Naive B cell (primary cell): ENCODE results near the gene ARSG. TPM values are rescaled to one million over a fixed set of nuclear protein-coding genes. Genes with fewer than 3 reads are reported as not detected.

Experiments used
- ATAC-seq, 2 donors: fragments of 150-1000 bp; cut with Tn5 transposase; 2 replicates each; pipeline ENCODE4 v1.10.0; 2021; ENCODE audit warnings: low read depth in 2 of 2, mild to moderate bottlenecking in 2 of 2, moderate library complexity in 2 of 2
- DNase-seq: peaks from one replicate; pipeline ENCODE4 v3.0.0; 2022
- H3K27ac Mint-ChIP-seq, 6 donors: one replicate each; pipeline ENCODE4 v1.8.0; 2020 to 2022; ENCODE audit warnings: mild to moderate bottlenecking in 6 of 6, mixed read lengths in 6 of 6, moderate library complexity in 5 of 6, inconsistent platforms in 2 of 6
- H3K27me3 Mint-ChIP-seq, 3 donors: one replicate each; pipeline ENCODE4 v1.8.0; 2021 to 2022; ENCODE audit warnings: mixed read lengths in 3 of 3, mild to moderate bottlenecking in 1 of 3
- H3K36me3 Mint-ChIP-seq, 2 donors: one replicate each; pipeline ENCODE4 v1.8.0; 2020 to 2022; ENCODE audit warnings: mixed read lengths in 2 of 2, inconsistent platforms in 1 of 2, mild to moderate bottlenecking in 1 of 2
- H3K4me1 Mint-ChIP-seq, 3 donors: one replicate each; pipeline ENCODE4 v1.8.0; 2020 to 2022; ENCODE audit warnings: mixed read lengths in 3 of 3, inconsistent platforms in 1 of 3, mild to moderate bottlenecking in 1 of 3, moderate library complexity in 1 of 3
- H3K4me3 Mint-ChIP-seq, 8 donors: one replicate each; pipeline ENCODE4 v1.8.0; 2020 to 2022; ENCODE audit warnings: mild to moderate bottlenecking in 8 of 8, mixed read lengths in 8 of 8, moderate library complexity in 8 of 8, inconsistent platforms in 2 of 8
- H3K9me3 Mint-ChIP-seq, 7 donors: one replicate each; pipeline ENCODE4 v1.8.0; 2020 to 2022; ENCODE audit warnings: mixed read lengths in 7 of 7, mild to moderate bottlenecking in 5 of 7, inconsistent platforms in 2 of 7, moderate library complexity in 1 of 7
- polyA plus RNA-seq, 6 donors: library from polyadenylated mRNA; unstranded; fragments of 300-500 nt; fragmentation: Illumina TruSeq; gene quantifications; one replicate each; pipeline ENCODE4 v1.2.3, GENCODE V29; 2021; ENCODE audit warnings: low read depth in 6 of 6

Gene ARSG
- polyA plus RNA-seq, 6 donors from 2014 or later = 3.4 to 5.8 (median 4.7) TPM

- Mint-ChIP-seq H3K27ac (peak overlapping the region in 5 of 6 donors; percentile 69 to 96 (median 77)), H3K9me3 (no peaks in the 10 kb centered on the region), H3K27me3 (no peaks in the 10 kb centered on the region), H3K4me1 (peaks cover 37 to 54% (median 50%) of the 10 kb centered on the region in 3 donors), H3K4me3 (peak overlapping the region in 3 of 8 donors; percentile 4 to 51 (median 26)), H3K36me3 (no peaks in the 10 kb centered on the region)
- ATAC-seq (peak in 1 of 2 donors; percentile 15), DNase-seq (no peak)
Measured at GRCh38 chr17:68441070-68441770, 149.9 kb downstream of the ARSG start.

- Mint-ChIP-seq H3K4me3 (no peak overlapping the region), H3K9me3 (no peaks in the 10 kb centered on the region), H3K36me3 (no peaks in the 10 kb centered on the region), H3K27ac (no peak overlapping the region), H3K4me1 (peaks cover 22 to 27% (median 25%) of the 10 kb centered on the region in 3 donors), H3K27me3 (no peaks in the 10 kb centered on the region)
- ATAC-seq (no peak), DNase-seq (no peak)
Measured at GRCh38 chr17:68443972-68444464, 152.7 kb downstream of the ARSG start.

GRCh38 chr17:68445671-68446070 is 154.4 kb downstream of the ARSG start:
- H3K9me3 Mint-ChIP-seq = no peaks in the 10 kb centered on the region
- H3K36me3 Mint-ChIP-seq = no peaks in the 10 kb centered on the region
- H3K4me1 Mint-ChIP-seq = peaks cover 10 to 12% (median 11%) of the 10 kb centered on the region in 3 donors
- no peaks in the 10 kb centered on the region for H3K27me3 Mint-ChIP-seq
- no peak for DNase-seq
- no peak overlapping the region for H3K4me3 Mint-ChIP-seq
- no peak for ATAC-seq
- peak overlapping the region in 2 of 6 donors; percentile 24 to 92 for H3K27ac Mint-ChIP-seq

- ATAC-seq = no peak
- DNase-seq = no peak
- H3K9me3 Mint-ChIP-seq = no peaks in the 10 kb centered on the region
- peaks cover 1 to 2% (median 1%) of the 10 kb centered on the region in 3 donors for H3K4me1 Mint-ChIP-seq
- peak overlapping the region in 1 of 6 donors; percentile 26 for H3K27ac Mint-ChIP-seq
- no peaks in the 10 kb centered on the region for H3K27me3 Mint-ChIP-seq
- peak overlapping the region in 1 of 8 donors; percentile 60 for H3K4me3 Mint-ChIP-seq
- H3K36me3 Mint-ChIP-seq = no peaks in the 10 kb centered on the region
Measured at GRCh38 chr17:68446626-68447041, 155.3 kb downstream of the ARSG start.

GRCh38 chr17:68449021-68449739 is 157.9 kb downstream of the ARSG start:
- Mint-ChIP-seq H3K4me3 (no peak overlapping the region), H3K27ac (no peak overlapping the region), H3K4me1 (no peaks in the 10 kb centered on the region), H3K27me3 (no peaks in the 10 kb centered on the region), H3K36me3 (no peaks in the 10 kb centered on the region), H3K9me3 (no peaks in the 10 kb centered on the region)
- no peak for DNase-seq
- ATAC-seq = no peak

GRCh38 chr17:68450391-68450790 is 159.1 kb downstream of the ARSG start:
- H3K9me3 Mint-ChIP-seq = no peaks in the 10 kb centered on the region
- H3K27ac Mint-ChIP-seq = no peak overlapping the region
- no peak for ATAC-seq
- no peak for DNase-seq
- H3K27me3 Mint-ChIP-seq = no peaks in the 10 kb centered on the region
- no peak overlapping the region for H3K4me3 Mint-ChIP-seq
- no peaks in the 10 kb centered on the region for H3K36me3 Mint-ChIP-seq
- H3K4me1 Mint-ChIP-seq = no peaks in the 10 kb centered on the region

- Mint-ChIP-seq H3K27me3 (no peaks in the 10 kb centered on the region), H3K36me3 (no peaks in the 10 kb centered on the region), H3K9me3 (no peaks in the 10 kb centered on the region), H3K27ac (no peak overlapping the region), H3K4me3 (no peak overlapping the region), H3K4me1 (no peaks in the 10 kb centered on the region)
- no peak for ATAC-seq
- DNase-seq = no peak
Measured at GRCh38 chr17:68450801-68451200, 159.5 kb downstream of the ARSG start.

- Mint-ChIP-seq H3K27me3 (no peaks in the 10 kb centered on the region), H3K27ac (no peak overlapping the region), H3K36me3 (no peaks in the 10 kb centered on the region), H3K4me1 (peaks cover 2 to 8% (median 3%) of the 10 kb centered on the region in 3 donors), H3K9me3 (no peaks in the 10 kb centered on the region), H3K4me3 (no peak overlapping the region)
- no peak for ATAC-seq
- DNase-seq = no peak
Measured at GRCh38 chr17:68451670-68452354, 160.5 kb downstream of the ARSG start.

- Mint-ChIP-seq H3K27me3 (no peaks in the 10 kb centered on the region), H3K27ac (peak overlapping the region in 1 of 6 donors; percentile 6), H3K9me3 (no peaks in the 10 kb centered on the region), H3K4me3 (peak overlapping the region in 1 of 8 donors; percentile 15), H3K4me1 (peaks cover 4 to 13% (median 8%) of the 10 kb centered on the region in 3 donors), H3K36me3 (no peaks in the 10 kb centered on the region)
- no peak for DNase-seq
- no peak for ATAC-seq
Measured at GRCh38 chr17:68452724-68453290, 161.5 kb downstream of the ARSG start.

- Mint-ChIP-seq H3K36me3 (no peaks in the 10 kb centered on the region), H3K27me3 (no peaks in the 10 kb centered on the region), H3K4me1 (peaks cover 10 to 20% (median 15%) of the 10 kb centered on the region in 3 donors), H3K27ac (no peak overlapping the region), H3K9me3 (no peaks in the 10 kb centered on the region), H3K4me3 (peak overlapping the region in 1 of 8 donors; percentile 88)
- no peak for ATAC-seq
- no peak for DNase-seq
Measured at GRCh38 chr17:68453991-68454665, 162.8 kb downstream of the ARSG start.

- H3K27me3 Mint-ChIP-seq = no peaks in the 10 kb centered on the region
Measured at GRCh38 chr17:68455901-68456338, 164.6 kb downstream of the ARSG start.

GRCh38 chr17:68456339-68457167 is 165.3 kb downstream of the ARSG start:
- ATAC-seq = no peak
- Mint-ChIP-seq H3K9me3 (no peaks in the 10 kb centered on the region), H3K4me1 (peaks cover 10 to 20% (median 15%) of the 10 kb centered on the region in 3 donors), H3K36me3 (no peaks in the 10 kb centered on the region), H3K27ac (peak overlapping the region; percentile 63 to 97 (median 78)), H3K27me3 (no peaks in the 10 kb centered on the region), H3K4me3 (peak overlapping the region; percentile 80 to 92 (median 88))
- DNase-seq = no peak

More at GRCh38 chr17:68455901-68456338, 164.6 kb downstream of the ARSG start:
- Mint-ChIP-seq H3K4me3 (peak overlapping the region in 7 of 8 donors; percentile 26 to 92 (median 88)), H3K4me1 (peaks cover 10 to 20% (median 15%) of the 10 kb centered on the region in 3 donors), H3K27ac (peak overlapping the region in 2 of 6 donors; percentile 63 to 76), H3K36me3 (no peaks in the 10 kb centered on the region), H3K9me3 (no peaks in the 10 kb centered on the region)
- DNase-seq (no peak), ATAC-seq (no peak)
